OCI-LY3 (cell line): ENCODE data around the gene HS2ST1.

Source experiments
- EZH2phosphoT487 ChIP-seq: fragments of 200-600 bp; shearing (Covaris generic); IDR thresholded peaks from 2 replicates; pipeline ENCODE4 v1.6.1; 2018; ENCODE audit warnings: antibody characterized with exemption, mixed run types, low read depth
- TF ChIP-seq, protein P1 (sequence below): fragments of 200-600, 300-600 bp; sonication (generic); IDR thresholded peaks from 2 replicates; pipeline ENCODE4 v1.5.1; 2014; ENCODE audit warnings: antibody characterized with exemption, low read length, low read depth

GRCh38 chr1:87048237-87048636, 133.8 kb downstream of the HS2ST1 start:
- TF ChIP-seq, protein P1, sequence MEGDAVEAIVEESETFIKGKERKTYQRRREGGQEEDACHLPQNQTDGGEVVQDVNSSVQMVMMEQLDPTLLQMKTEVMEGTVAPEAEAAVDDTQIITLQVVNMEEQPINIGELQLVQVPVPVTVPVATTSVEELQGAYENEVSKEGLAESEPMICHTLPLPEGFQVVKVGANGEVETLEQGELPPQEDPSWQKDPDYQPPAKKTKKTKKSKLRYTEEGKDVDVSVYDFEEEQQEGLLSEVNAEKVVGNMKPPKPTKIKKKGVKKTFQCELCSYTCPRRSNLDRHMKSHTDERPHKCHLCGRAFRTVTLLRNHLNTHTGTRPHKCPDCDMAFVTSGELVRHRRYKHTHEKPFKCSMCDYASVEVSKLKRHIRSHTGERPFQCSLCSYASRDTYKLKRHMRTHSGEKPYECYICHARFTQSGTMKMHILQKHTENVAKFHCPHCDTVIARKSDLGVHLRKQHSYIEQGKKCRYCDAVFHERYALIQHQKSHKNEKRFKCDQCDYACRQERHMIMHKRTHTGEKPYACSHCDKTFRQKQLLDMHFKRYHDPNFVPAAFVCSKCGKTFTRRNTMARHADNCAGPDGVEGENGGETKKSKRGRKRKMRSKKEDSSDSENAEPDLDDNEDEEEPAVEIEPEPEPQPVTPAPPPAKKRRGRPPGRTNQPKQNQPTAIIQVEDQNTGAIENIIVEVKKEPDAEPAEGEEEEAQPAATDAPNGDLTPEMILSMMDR = no peak
- TF ChIP-seq EZH2phosphoT487 = no peak
